ENCODE data around the gene TRPC6. TPM values are rescaled to one million over a fixed set of nuclear protein-coding genes. Genes with fewer than 3 reads are reported as not detected.

Gene TRPC6
- total RNA-seq, 1 experiment from 2014 or later, result 1.3 TPM

DNA sequence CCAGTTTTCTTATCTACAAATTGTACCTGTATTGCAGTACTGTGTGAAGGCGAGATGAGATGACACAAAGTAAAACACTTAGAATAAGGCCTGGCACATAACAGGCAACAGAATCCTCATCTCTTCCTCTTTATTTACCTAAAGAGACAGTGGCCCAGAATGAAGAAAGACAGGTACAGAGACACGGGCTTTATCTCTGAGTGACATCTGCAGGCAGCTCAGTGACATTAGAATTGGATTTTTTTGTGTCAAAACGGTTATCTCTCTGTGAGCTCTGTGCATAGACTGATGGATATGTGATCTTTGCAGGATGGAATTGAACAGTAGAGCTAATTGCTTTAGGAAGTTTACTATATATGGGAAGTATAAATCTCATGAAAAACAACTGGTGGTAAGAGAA is 36.2 kb upstream of the TRPC6 start:
- Mint-ChIP-seq H3K4me1 (peaks cover 10% of the 10 kb centered on the region), H3K27me3 (ENCODE audit: low read depth) (no peaks in the 10 kb centered on the region), H3K9me3 (no peaks in the 10 kb centered on the region), H3K4me3 (no peak overlapping the region), H3K36me3 (no peaks in the 10 kb centered on the region), H3K27ac (no peak overlapping the region)
- no peak for ATAC-seq
- ChIA-PET POLR2A (no interaction called here), CTCF (interaction anchor here (0.8 kb wide), 1 partner anchor 167 kb away, joined by 4 read pairs; no protein-coding TSS in a partner anchor)
- TF ChIP-seq ELF4 (CRISPR knock-in tag; IDR thresholded peaks at IDR 0.05; ENCODE audit: low read depth), result no peak
- TF ChIP-seq, protein P1, sequence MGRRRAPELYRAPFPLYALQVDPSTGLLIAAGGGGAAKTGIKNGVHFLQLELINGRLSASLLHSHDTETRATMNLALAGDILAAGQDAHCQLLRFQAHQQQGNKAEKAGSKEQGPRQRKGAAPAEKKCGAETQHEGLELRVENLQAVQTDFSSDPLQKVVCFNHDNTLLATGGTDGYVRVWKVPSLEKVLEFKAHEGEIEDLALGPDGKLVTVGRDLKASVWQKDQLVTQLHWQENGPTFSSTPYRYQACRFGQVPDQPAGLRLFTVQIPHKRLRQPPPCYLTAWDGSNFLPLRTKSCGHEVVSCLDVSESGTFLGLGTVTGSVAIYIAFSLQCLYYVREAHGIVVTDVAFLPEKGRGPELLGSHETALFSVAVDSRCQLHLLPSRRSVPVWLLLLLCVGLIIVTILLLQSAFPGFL (CRISPR knock-in tag; IDR thresholded peaks at IDR 0.05; ENCODE audit: borderline replicate concordance), result no peak
- DNase-seq (ENCODE audit: low spot score), result no peak

DNA sequence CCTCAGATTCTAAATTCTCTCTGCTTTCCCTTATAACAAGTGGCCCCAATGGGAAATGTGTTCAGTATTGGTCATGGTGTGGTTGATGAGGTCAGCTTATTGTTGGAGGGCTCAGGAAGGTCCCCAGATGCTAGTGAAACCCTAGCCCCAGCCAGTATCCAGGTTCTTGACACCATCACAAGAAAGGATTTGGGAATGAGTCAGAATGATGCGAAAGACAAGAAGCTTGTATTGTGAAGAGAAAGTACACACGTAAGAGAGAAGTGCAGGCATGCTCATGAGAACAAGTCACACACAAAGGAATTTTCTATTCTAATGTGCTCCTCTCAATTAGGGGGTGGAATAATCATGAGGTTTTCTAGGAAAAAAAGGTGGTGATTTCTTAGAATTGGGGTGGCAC is 34.9 kb upstream of the TRPC6 start:
- Mint-ChIP-seq H3K4me1 (peaks cover 10% of the 10 kb centered on the region), H3K9me3 (no peaks in the 10 kb centered on the region), H3K27ac (no peak overlapping the region), H3K27me3 (ENCODE audit: low read depth) (no peaks in the 10 kb centered on the region), H3K4me3 (no peak overlapping the region), H3K36me3 (no peaks in the 10 kb centered on the region)
- TF ChIP-seq, protein P2, sequence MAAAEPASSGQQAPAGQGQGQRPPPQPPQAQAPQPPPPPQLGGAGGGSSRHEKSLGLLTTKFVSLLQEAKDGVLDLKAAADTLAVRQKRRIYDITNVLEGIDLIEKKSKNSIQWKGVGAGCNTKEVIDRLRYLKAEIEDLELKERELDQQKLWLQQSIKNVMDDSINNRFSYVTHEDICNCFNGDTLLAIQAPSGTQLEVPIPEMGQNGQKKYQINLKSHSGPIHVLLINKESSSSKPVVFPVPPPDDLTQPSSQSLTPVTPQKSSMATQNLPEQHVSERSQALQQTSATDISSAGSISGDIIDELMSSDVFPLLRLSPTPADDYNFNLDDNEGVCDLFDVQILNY (CRISPR knock-in tag; IDR thresholded peaks at IDR 0.05), result no peak
- TF ChIP-seq, protein P3, sequence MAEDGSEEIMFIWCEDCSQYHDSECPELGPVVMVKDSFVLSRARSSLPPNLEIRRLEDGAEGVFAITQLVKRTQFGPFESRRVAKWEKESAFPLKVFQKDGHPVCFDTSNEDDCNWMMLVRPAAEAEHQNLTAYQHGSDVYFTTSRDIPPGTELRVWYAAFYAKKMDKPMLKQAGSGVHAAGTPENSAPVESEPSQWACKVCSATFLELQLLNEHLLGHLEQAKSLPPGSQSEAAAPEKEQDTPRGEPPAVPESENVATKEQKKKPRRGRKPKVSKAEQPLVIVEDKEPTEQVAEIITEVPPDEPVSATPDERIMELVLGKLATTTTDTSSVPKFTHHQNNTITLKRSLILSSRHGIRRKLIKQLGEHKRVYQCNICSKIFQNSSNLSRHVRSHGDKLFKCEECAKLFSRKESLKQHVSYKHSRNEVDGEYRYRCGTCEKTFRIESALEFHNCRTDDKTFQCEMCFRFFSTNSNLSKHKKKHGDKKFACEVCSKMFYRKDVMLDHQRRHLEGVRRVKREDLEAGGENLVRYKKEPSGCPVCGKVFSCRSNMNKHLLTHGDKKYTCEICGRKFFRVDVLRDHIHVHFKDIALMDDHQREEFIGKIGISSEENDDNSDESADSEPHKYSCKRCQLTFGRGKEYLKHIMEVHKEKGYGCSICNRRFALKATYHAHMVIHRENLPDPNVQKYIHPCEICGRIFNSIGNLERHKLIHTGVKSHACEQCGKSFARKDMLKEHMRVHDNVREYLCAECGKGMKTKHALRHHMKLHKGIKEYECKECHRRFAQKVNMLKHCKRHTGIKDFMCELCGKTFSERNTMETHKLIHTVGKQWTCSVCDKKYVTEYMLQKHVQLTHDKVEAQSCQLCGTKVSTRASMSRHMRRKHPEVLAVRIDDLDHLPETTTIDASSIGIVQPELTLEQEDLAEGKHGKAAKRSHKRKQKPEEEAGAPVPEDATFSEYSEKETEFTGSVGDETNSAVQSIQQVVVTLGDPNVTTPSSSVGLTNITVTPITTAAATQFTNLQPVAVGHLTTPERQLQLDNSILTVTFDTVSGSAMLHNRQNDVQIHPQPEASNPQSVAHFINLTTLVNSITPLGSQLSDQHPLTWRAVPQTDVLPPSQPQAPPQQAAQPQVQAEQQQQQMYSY (CRISPR knock-in tag; IDR thresholded peaks at IDR 0.05), result no peak
- no peak for TF ChIP-seq JAZF1 (CRISPR knock-in tag; IDR thresholded peaks at IDR 0.05)
- no peak for TF ChIP-seq ZNF416 (CRISPR knock-in tag; IDR thresholded peaks at IDR 0.05)
- no peak for TF ChIP-seq HMGA2 (CRISPR knock-in tag; IDR thresholded peaks at IDR 0.05)
- no peak for TF ChIP-seq ZBTB21 (CRISPR knock-in tag; IDR thresholded peaks at IDR 0.05; ENCODE audit: borderline replicate concordance)
- no peak for TF ChIP-seq RELA (CRISPR knock-in tag; IDR thresholded peaks at IDR 0.05; ENCODE audit: borderline replicate concordance)
- TF ChIP-seq CREB1 (CRISPR knock-in tag; IDR thresholded peaks at IDR 0.05), result no peak
- no peak for TF ChIP-seq SMAD3 (CRISPR knock-in tag; IDR thresholded peaks at IDR 0.05; ENCODE audit: borderline replicate concordance)
- TF ChIP-seq, protein P4, sequence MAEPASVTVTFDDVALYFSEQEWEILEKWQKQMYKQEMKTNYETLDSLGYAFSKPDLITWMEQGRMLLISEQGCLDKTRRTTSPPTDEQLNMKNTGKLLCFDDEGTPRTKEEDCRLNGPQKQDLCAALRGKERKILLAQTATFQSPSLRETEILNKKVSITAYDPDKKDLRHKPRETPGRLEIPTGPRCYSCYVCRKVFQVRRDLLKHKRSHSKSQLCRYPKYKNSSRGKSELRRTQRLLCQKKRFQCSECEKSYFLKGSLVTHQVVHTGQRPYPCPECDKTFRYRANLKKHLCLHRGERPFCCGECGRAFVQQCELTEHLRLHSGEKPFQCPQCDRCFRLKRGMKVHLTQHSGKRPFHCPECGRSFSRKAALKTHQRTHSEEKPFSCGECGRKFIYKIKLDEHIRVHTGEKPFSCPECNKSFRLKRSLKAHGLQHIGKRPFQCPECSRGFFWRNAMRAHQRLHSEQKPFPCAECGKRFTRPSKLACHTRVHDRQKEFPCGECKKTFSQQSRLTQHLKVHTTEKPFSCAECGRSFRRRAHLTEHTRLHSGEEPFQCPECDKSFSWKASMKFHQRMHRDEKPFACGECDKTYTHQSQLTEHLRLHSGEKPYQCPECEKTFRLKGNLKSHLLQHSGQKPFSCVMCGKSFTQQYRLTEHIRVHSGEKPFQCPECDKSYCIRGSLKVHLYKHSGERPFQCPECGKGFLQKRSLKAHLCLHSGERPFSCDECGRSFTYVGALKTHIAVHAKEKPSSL (CRISPR knock-in tag; conservative IDR thresholded peaks at IDR 0.05), result no peak
- TF ChIP-seq SOX15 (CRISPR knock-in tag; IDR thresholded peaks at IDR 0.05), result no peak
- TF ChIP-seq ZNF396 (CRISPR knock-in tag; IDR thresholded peaks at IDR 0.05; ENCODE audit: borderline replicate concordance), result no peak
- TF ChIP-seq, protein P5, sequence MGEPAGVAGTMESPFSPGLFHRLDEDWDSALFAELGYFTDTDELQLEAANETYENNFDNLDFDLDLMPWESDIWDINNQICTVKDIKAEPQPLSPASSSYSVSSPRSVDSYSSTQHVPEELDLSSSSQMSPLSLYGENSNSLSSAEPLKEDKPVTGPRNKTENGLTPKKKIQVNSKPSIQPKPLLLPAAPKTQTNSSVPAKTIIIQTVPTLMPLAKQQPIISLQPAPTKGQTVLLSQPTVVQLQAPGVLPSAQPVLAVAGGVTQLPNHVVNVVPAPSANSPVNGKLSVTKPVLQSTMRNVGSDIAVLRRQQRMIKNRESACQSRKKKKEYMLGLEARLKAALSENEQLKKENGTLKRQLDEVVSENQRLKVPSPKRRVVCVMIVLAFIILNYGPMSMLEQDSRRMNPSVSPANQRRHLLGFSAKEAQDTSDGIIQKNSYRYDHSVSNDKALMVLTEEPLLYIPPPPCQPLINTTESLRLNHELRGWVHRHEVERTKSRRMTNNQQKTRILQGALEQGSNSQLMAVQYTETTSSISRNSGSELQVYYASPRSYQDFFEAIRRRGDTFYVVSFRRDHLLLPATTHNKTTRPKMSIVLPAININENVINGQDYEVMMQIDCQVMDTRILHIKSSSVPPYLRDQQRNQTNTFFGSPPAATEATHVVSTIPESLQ (CRISPR knock-in tag; IDR thresholded peaks at IDR 0.05), result no peak
- TF ChIP-seq, protein P6, sequence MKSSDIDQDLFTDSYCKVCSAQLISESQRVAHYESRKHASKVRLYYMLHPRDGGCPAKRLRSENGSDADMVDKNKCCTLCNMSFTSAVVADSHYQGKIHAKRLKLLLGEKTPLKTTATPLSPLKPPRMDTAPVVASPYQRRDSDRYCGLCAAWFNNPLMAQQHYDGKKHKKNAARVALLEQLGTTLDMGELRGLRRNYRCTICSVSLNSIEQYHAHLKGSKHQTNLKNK (CRISPR knock-in tag; IDR thresholded peaks at IDR 0.05), result no peak
- TF ChIP-seq, protein P7, sequence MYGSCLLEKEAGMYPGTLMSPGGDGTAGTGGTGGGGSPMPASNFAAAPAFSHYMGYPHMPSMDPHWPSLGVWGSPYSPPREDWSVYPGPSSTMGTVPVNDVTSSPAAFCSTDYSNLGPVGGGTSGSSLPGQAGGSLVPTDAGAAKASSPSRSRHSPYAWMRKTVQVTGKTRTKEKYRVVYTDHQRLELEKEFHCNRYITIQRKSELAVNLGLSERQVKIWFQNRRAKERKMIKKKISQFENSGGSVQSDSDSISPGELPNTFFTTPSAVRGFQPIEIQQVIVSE (CRISPR knock-in tag; IDR thresholded peaks at IDR 0.05; ENCODE audit: borderline replicate concordance), result no peak
- TF ChIP-seq, protein P8, sequence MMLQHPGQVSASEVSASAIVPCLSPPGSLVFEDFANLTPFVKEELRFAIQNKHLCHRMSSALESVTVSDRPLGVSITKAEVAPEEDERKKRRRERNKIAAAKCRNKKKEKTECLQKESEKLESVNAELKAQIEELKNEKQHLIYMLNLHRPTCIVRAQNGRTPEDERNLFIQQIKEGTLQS (CRISPR knock-in tag; conservative IDR thresholded peaks at IDR 0.05), result no peak
- TF ChIP-seq, protein P9, sequence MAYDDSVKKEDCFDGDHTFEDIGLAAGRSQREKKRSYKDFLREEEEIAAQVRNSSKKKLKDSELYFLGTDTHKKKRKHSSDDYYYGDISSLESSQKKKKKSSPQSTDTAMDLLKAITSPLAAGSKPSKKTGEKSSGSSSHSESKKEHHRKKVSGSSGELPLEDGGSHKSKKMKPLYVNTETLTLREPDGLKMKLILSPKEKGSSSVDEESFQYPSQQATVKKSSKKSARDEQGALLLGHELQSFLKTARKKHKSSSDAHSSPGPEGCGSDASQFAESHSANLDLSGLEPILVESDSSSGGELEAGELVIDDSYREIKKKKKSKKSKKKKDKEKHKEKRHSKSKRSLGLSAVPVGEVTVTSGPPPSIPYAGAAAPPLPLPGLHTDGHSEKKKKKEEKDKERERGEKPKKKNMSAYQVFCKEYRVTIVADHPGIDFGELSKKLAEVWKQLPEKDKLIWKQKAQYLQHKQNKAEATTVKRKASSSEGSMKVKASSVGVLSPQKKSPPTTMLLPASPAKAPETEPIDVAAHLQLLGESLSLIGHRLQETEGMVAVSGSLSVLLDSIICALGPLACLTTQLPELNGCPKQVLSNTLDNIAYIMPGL (CRISPR knock-in tag; IDR thresholded peaks at IDR 0.05), result no peak
- no peak for TF ChIP-seq MXD4 (CRISPR knock-in tag; IDR thresholded peaks at IDR 0.05; ENCODE audit: borderline replicate concordance)
- ChIA-PET POLR2A (no interaction called here), CTCF (no interaction called here)
- no peak for DNase-seq (ENCODE audit: low spot score)
- no peak for ATAC-seq

All from WTC11 (cell line).